Measurements from ENCODE around the gene LRRC30. TPM values are rescaled to one million over a fixed set of nuclear protein-coding genes. Genes with fewer than 3 reads are reported as not detected.

The LRRC30 gene
- total and polyA plus RNA-seq, 2 donors: 0.32 TPM; not detected in 1

GRCh38 chr18:7221424-7222155, 9.3 kb upstream of the LRRC30 start:
- 64% methylated on average over 5 of the region's 5 CpGs for WGBS
- no peaks in the 10 kb centered on the region for H3K36me3 ChIP-seq (ENCODE audit: insufficient read depth)
- DNase-seq (ENCODE audit: extremely low spot score): no peak

GRCh38 chr18:7224198-7224597, 6.7 kb upstream of the LRRC30 start:
- H3K27ac ChIP-seq (ENCODE audit: low read depth): no peak overlapping the region
- 77% methylated on average over 3 of the region's 3 CpGs for WGBS
- DNase-seq (ENCODE audit: extremely low spot score): no peak

More at GRCh38 chr18:7221424-7222155, 9.3 kb upstream of the LRRC30 start:
- H3K27ac ChIP-seq (ENCODE audit: low read depth): no peak overlapping the region
- H3K4me3 ChIP-seq (ENCODE audit: low read depth, low read length): no peak overlapping the region
- no peaks in the 10 kb centered on the region for H3K4me1 ChIP-seq (ENCODE audit: insufficient read depth)

GRCh38 chr18:7232218-7232617, 1.3 kb downstream of the LRRC30 start:
- Histone ChIP-seq H3K36me3 (ENCODE audit: insufficient read depth) (no peaks in the 10 kb centered on the region), H3K27ac (ENCODE audit: low read depth) (no peak overlapping the region), H3K4me1 (ENCODE audit: insufficient read depth) (no peaks in the 10 kb centered on the region), H3K4me3 (ENCODE audit: low read depth, low read length) (no peak overlapping the region)
- 97% methylated on average over 3 of the region's 3 CpGs for WGBS
- no peak for DNase-seq (ENCODE audit: extremely low spot score)

More at GRCh38 chr18:7224198-7224597, 6.7 kb upstream of the LRRC30 start:
- Histone ChIP-seq H3K4me3 (ENCODE audit: low read depth, low read length) (no peak overlapping the region), H3K36me3 (ENCODE audit: insufficient read depth) (no peaks in the 10 kb centered on the region), H3K4me1 (ENCODE audit: insufficient read depth) (no peaks in the 10 kb centered on the region)

GRCh38 chr18:7233134-7233810, 2.4 kb downstream of the LRRC30 start:
- no peak overlapping the region for H3K27ac ChIP-seq (ENCODE audit: low read depth)
- DNase-seq (ENCODE audit: extremely low spot score): no peak
- no peaks in the 10 kb centered on the region for H3K36me3 ChIP-seq (ENCODE audit: insufficient read depth)
- no peak overlapping the region for H3K4me3 ChIP-seq (ENCODE audit: low read depth, low read length)
- 58% methylated on average over 8 of the region's 8 CpGs for WGBS
- H3K4me1 ChIP-seq (ENCODE audit: insufficient read depth): no peaks in the 10 kb centered on the region

GRCh38 chr18:7234091-7234490, 3.2 kb downstream of the LRRC30 start:
- Histone ChIP-seq H3K4me1 (ENCODE audit: insufficient read depth) (no peaks in the 10 kb centered on the region), H3K4me3 (ENCODE audit: low read depth, low read length) (no peak overlapping the region), H3K36me3 (ENCODE audit: insufficient read depth) (no peaks in the 10 kb centered on the region), H3K27ac (ENCODE audit: low read depth) (no peak overlapping the region)
- no peak for DNase-seq (ENCODE audit: extremely low spot score)
- 88% methylated on average over 6 of the region's 6 CpGs for WGBS

- Histone ChIP-seq H3K36me3 (ENCODE audit: insufficient read depth) (no peaks in the 10 kb centered on the region), H3K4me3 (ENCODE audit: low read depth, low read length) (no peak overlapping the region), H3K4me1 (ENCODE audit: insufficient read depth) (no peaks in the 10 kb centered on the region), H3K27ac (ENCODE audit: low read depth) (no peak overlapping the region)
- WGBS: 78% methylated on average over 4 of the region's 4 CpGs
- DNase-seq (ENCODE audit: extremely low spot score): no peak
Measured at GRCh38 chr18:7234956-7235355, 4.1 kb downstream of the LRRC30 start.

GRCh38 chr18:7236072-7236471, 5.2 kb downstream of the LRRC30 start:
- Histone ChIP-seq H3K27ac (ENCODE audit: low read depth) (no peak overlapping the region), H3K4me1 (ENCODE audit: insufficient read depth) (no peaks in the 10 kb centered on the region), H3K4me3 (ENCODE audit: low read depth, low read length) (no peak overlapping the region), H3K36me3 (ENCODE audit: insufficient read depth) (no peaks in the 10 kb centered on the region)
- WGBS: 65% methylated on average over 2 of the region's 2 CpGs
- no peak for DNase-seq (ENCODE audit: extremely low spot score)

- Histone ChIP-seq H3K36me3 (ENCODE audit: insufficient read depth) (no peaks in the 10 kb centered on the region), H3K27ac (ENCODE audit: low read depth) (no peak overlapping the region), H3K4me3 (ENCODE audit: low read depth, low read length) (no peak overlapping the region), H3K4me1 (ENCODE audit: insufficient read depth) (no peaks in the 10 kb centered on the region)
- WGBS: 89% methylated on average over 8 of the region's 8 CpGs
- no peak for DNase-seq (ENCODE audit: extremely low spot score)
Measured at GRCh38 chr18:7236933-7237332, 6.0 kb downstream of the LRRC30 start.

- WGBS: 81% methylated on average over 6 of the region's 6 CpGs
- no peak for DNase-seq (ENCODE audit: extremely low spot score)
- H3K4me3 ChIP-seq (ENCODE audit: low read depth, low read length): no peak overlapping the region
- H3K27ac ChIP-seq (ENCODE audit: low read depth): no peak overlapping the region
- no peaks in the 10 kb centered on the region for H3K36me3 ChIP-seq (ENCODE audit: insufficient read depth)
- H3K4me1 ChIP-seq (ENCODE audit: insufficient read depth): no peaks in the 10 kb centered on the region
Measured at GRCh38 chr18:7237673-7238272, 6.9 kb downstream of the LRRC30 start.

GRCh38 chr18:7242926-7243325, 12.0 kb downstream of the LRRC30 start:
- no peak for DNase-seq (ENCODE audit: extremely low spot score)
- WGBS: 92% methylated on average over 4 of the region's 4 CpGs
- H3K36me3 ChIP-seq (ENCODE audit: insufficient read depth): no peaks in the 10 kb centered on the region
- no peaks in the 10 kb centered on the region for H3K4me1 ChIP-seq (ENCODE audit: insufficient read depth)
- no peak overlapping the region for H3K4me3 ChIP-seq (ENCODE audit: low read depth, low read length)
- no peak overlapping the region for H3K27ac ChIP-seq (ENCODE audit: low read depth)

GRCh38 chr18:7248877-7249276, 18.0 kb downstream of the LRRC30 start:
- 58% methylated on average over 6 of the region's 6 CpGs for WGBS
- no peak for DNase-seq (ENCODE audit: extremely low spot score)
- Histone ChIP-seq H3K36me3 (ENCODE audit: insufficient read depth) (no peaks in the 10 kb centered on the region), H3K4me1 (ENCODE audit: insufficient read depth) (no peaks in the 10 kb centered on the region), H3K4me3 (ENCODE audit: low read depth, low read length) (no peak overlapping the region), H3K27ac (ENCODE audit: low read depth) (no peak overlapping the region)

- Histone ChIP-seq H3K4me3 (ENCODE audit: low read depth, low read length) (no peak overlapping the region), H3K4me1 (ENCODE audit: insufficient read depth) (no peaks in the 10 kb centered on the region), H3K27ac (ENCODE audit: low read depth) (no peak overlapping the region), H3K36me3 (ENCODE audit: insufficient read depth) (no peaks in the 10 kb centered on the region)
- no peak for DNase-seq (ENCODE audit: extremely low spot score)
- WGBS: 87% methylated on average over 5 of the region's 5 CpGs
Measured at GRCh38 chr18:7254163-7254562, 23.3 kb downstream of the LRRC30 start.

- H3K36me3 ChIP-seq (ENCODE audit: insufficient read depth): no peaks in the 10 kb centered on the region
- no peak for DNase-seq (ENCODE audit: extremely low spot score)
- 91% methylated on average over 8 of the region's 8 CpGs for WGBS
- no peak overlapping the region for H3K27ac ChIP-seq (ENCODE audit: low read depth)
- no peak overlapping the region for H3K4me3 ChIP-seq (ENCODE audit: low read depth, low read length)
- H3K4me1 ChIP-seq (ENCODE audit: insufficient read depth): no peaks in the 10 kb centered on the region
Measured at GRCh38 chr18:7255054-7255453, 24.2 kb downstream of the LRRC30 start.

- no peaks in the 10 kb centered on the region for H3K36me3 ChIP-seq (ENCODE audit: insufficient read depth)
- H3K4me1 ChIP-seq (ENCODE audit: insufficient read depth): no peaks in the 10 kb centered on the region
- H3K27ac ChIP-seq (ENCODE audit: low read depth): no peak overlapping the region
- H3K4me3 ChIP-seq (ENCODE audit: low read depth, low read length): no peak overlapping the region
- WGBS: 96% methylated on average over 5 of the region's 5 CpGs
- no peak for DNase-seq (ENCODE audit: extremely low spot score)
Measured at GRCh38 chr18:7255643-7256042, 24.8 kb downstream of the LRRC30 start.
